ENCODE results near the gene ZNF91.

GRCh38 chr19:23382955-23383354 lies 12.3 kb downstream of the ZNF91 start:
- TF ChIP-seq CTCF (conservative IDR thresholded peaks at IDR 0.05; ENCODE audit: low read depth, low read length) = no peak
- no peak for TF ChIP-seq MXI1 (IDR thresholded peaks at IDR 0.05; ENCODE audit: borderline replicate concordance, low read depth, low read length)
- TF ChIP-seq MAZ (IDR thresholded peaks at IDR 0.05; ENCODE audit: borderline replicate concordance, low read depth, low read length) = no peak
